Measurements from ENCODE around the gene C9orf57. TPM values are rescaled to one million over a fixed set of nuclear protein-coding genes. Genes with fewer than 3 reads are reported as not detected.
A peak's percentile ranks its signal among the peaks of the same experiment; 100 is the strongest.
"Not testable (repeated sequence)": the region's sequence is repeated elsewhere in the genome, so short reads cannot be mapped to it uniquely, and the experiment has no call there.

Gene C9orf57
- total RNA-seq, 1 donor from 2014 or later = not detected

DNA sequence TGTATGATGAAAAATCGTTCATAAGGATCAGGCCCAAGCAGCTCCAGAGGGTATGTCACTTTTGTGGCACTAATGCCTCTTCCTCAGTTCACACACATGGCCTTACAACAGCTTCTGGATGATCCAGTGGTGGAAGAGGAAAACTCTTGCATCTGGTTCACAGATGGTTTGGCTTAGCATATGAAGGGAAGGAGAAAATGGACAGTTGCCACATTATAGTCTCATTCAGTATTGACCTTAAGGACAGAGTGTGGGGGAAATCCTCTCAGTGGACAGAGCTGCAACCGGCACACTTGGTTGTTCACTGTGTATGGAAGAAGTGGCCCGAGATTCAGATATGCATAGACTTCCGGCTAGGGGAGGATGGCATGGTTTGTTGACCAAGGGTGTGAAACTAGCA, 22.8 kb downstream of the C9orf57 start:
- ATAC-seq (ENCODE audit: poor library complexity) (peak; percentile 68), DNase-seq (no peak)
- intact Hi-C loops (cut with DNase I) = loop anchor here (10.0 kb wide), 1 partner anchor 557 kb away; no protein-coding TSS in a partner anchor

DNA sequence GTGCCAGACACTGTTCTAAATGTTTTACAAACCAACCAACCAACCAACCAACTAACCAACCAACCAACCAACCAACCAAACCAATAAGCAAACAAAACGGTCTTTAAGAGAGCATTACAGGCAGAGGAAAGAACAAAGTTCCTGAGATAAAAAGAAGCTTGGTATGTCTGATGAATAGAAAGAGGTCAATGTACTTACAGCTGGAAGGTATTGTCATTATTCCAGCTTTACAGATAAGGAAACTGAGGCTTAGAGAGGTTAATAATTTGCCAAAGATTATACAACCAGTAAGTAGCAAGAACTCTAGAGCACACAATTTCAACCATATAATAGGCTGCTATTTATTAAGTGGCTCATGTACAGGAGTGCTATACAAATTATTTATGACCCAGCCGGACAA, 29.6 kb downstream of the C9orf57 start:
- DNase-seq = no peak
- no peak for ATAC-seq (ENCODE audit: poor library complexity)
- intact Hi-C loops (cut with DNase I) = loop anchor here (10.0 kb wide), 1 partner anchor 564 kb away; no protein-coding TSS in a partner anchor

DNA sequence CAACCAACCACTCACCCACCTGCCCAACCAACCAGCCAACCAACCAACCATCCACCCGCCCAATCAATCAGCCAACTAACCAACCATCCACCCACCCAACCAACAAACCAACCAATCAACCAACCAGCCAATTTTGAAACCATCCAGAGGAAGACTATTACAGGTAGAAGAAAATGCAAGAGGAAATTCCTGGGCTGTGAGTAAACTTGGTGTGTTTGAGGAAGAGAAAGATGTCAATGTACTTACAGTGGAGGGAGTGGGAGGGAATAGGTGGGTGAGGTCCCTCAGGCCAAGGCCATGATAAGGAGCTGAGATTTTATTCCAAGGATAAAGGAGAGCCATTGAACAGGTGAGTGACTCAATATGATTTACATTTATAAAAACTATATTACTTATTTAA, 30.4 kb downstream of the C9orf57 start:
- intact Hi-C loops (cut with DNase I) = loop anchor here (10.0 kb wide), 1 partner anchor 565 kb away; no protein-coding TSS in a partner anchor
- DNase-seq (no peak), ATAC-seq (ENCODE audit: poor library complexity) (no peak)

- DNase-seq = no peak
- ATAC-seq (ENCODE audit: poor library complexity) = no peak
- intact Hi-C loops (cut with DNase I) = no loop called here
Measured at GRCh38 chr9:72025906-72026305, 34.5 kb downstream of the C9orf57 start.

GRCh38 chr9:72023596-72023995, 36.8 kb downstream of the C9orf57 start:
- intact Hi-C loops (cut with DNase I) = loop anchor here (2.0 kb wide), 1 partner anchor 217 kb away; no protein-coding TSS in a partner anchor
- ATAC-seq (ENCODE audit: poor library complexity) (no peak), DNase-seq (no peak)

GRCh38 chr9:72022841-72023240, 37.6 kb downstream of the C9orf57 start:
- DNase-seq (no peak), ATAC-seq (ENCODE audit: poor library complexity) (no peak)
- intact Hi-C loops (cut with DNase I) = loop anchor here (2.0 kb wide), 1 partner anchor 216 kb away; no protein-coding TSS in a partner anchor

GRCh38 chr9:72013292-72013760, 47.1 kb downstream of the C9orf57 start:
- no peak for ATAC-seq (ENCODE audit: poor library complexity)
- DNase-seq = no peak
- intact Hi-C loops (cut with DNase I) = no loop called here

GRCh38 chr9:72012646-72013045, 47.8 kb downstream of the C9orf57 start:
- no peak for DNase-seq
- no peak for ATAC-seq (ENCODE audit: poor library complexity)
- intact Hi-C loops (cut with DNase I) = no loop called here

DNA sequence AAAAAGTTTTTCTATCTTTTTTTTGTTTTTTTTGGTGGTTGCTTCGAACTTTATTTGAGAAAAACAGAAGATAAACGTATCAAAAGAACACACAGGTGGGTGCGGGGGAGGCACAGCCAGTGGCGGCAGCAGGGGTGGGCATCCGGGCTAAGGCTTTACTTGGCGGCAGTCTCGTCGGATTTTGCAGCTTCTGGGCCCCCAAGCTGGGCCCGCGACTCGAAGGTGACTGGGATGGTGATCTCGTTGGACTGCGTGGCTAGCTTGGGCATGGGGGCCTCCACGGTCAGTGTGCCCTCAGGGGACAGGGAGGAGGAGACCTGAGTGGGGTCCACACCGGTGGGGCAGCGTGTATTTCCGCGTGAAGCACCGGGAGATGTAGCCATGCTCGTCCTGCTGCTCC, 52.7 kb downstream of the C9orf57 start:
- DNase-seq; ATAC-seq (ENCODE audit: poor library complexity); intact Hi-C loops (cut with DNase I): not testable (repeated sequence)

DNA sequence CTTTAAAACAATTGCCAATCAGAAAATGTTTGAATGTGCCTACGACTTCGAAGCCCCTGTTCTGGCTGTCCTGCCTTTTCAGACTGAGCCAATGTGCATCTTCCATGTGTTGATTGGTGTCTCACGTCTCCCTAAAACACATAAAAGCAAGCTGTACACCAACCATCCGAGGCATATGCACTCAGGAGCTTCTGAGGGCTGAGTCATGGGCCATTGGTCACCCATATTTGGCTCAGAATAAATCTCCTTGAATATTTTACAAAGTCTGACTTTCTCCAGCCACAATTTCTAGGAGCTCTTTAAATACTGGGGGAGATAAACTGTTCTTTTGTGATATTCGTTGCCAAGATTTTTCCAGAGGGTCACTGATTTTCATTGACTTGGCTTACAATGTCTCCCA, 53.9 kb downstream of the C9orf57 start:
- no peak for DNase-seq
- ATAC-seq (ENCODE audit: poor library complexity) = no peak
- intact Hi-C loops (cut with DNase I) = no loop called here

DNA sequence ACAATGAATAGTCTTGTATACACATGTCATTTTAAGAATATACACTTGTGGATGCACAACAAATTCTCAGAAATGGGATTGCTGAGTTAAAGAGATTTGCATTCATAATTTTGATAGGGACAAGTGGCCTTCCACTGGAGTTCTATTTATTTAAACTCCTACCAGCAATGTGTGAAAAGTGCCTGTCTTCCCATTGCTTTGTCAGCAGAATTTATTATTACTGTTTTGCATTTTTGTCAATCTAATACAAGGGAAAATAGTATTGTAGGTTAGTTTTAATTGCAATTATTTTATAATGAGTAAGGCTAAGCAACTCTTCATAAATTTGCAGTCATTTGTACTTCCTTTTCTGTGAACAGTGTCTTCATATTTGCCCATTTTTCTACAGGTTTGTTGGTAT, 55.0 kb downstream of the C9orf57 start:
- ATAC-seq (ENCODE audit: poor library complexity) = no peak
- intact Hi-C loops (cut with DNase I) = no loop called here
- no peak for DNase-seq

Other genes with a start within 250 kb of the C9orf57 start
- gene ABHD17B, start 149.4 kb downstream of the C9orf57 start, total RNA-seq = 10.8 TPM
- 7.1 TPM for gene C9orf85, start 149.0 kb downstream of the C9orf57 start, total RNA-seq
- 2.9 TPM for gene GDA, start 88.8 kb upstream of the C9orf57 start, total RNA-seq